HG02943 (cell line): ENCODE results near the gene METTL5.
"Not testable (repeated sequence)": the region's sequence is repeated elsewhere in the genome, so short reads cannot be mapped to it uniquely, and the experiment has no call there.

ENCODE experiments used
- ATAC-seq: cut with Tn5 transposase; IDR thresholded peaks from one replicate; pipeline ENCODE4 v1.9.1; 2021; ENCODE audit warnings: mild to moderate bottlenecking, low read depth, moderate library complexity; ENCODE audit not compliant: unreplicated experiment

Gene METTL5

GRCh38 chr2:169838743-169839489 lies 14.2 kb upstream of the METTL5 start:
- ATAC-seq, result no peak

- no peak for ATAC-seq
These were observed 9.7 kb upstream of the METTL5 start for GRCh38 chr2:169834401-169834800.

GRCh38 chr2:169828141-169828811 lies 3.6 kb upstream of the METTL5 start:
- ATAC-seq, result no peak

- ATAC-seq, result peak; percentile 74
These were observed 2.8 kb upstream of the METTL5 start, which contains the start of gene UBR3 for GRCh38 chr2:169827272-169828140. UBR3 (plus strand) TSS chr2:169827454; CDS start chr2:169827508, 54 bp downstream.

- ATAC-seq, result no peak
These were observed 721 bp downstream of the METTL5 start for GRCh38 chr2:169823996-169824372.

- ATAC-seq, result no peak
These were observed 1.8 kb downstream of the METTL5 start for GRCh38 chr2:169822785-169823392.

- no peak for ATAC-seq
These were observed 2.7 kb downstream of the METTL5 start for GRCh38 chr2:169822036-169822435.

- ATAC-seq, result not testable (repeated sequence)
These were observed 4.6 kb downstream of the METTL5 start for GRCh38 chr2:169820101-169820500.

GRCh38 chr2:169819106-169819505 lies 5.6 kb downstream of the METTL5 start:
- no peak for ATAC-seq

- ATAC-seq, result no peak
These were observed 6.5 kb downstream of the METTL5 start for GRCh38 chr2:169818241-169818640.

GRCh38 chr2:169817369-169817768 lies 7.3 kb downstream of the METTL5 start:
- not testable (repeated sequence) for ATAC-seq

- not testable (repeated sequence) for ATAC-seq
These were observed 7.7 kb downstream of the METTL5 start for GRCh38 chr2:169816961-169817360.

GRCh38 chr2:169815849-169816248 lies 8.9 kb downstream of the METTL5 start:
- ATAC-seq, result no peak

- no peak for ATAC-seq
These were observed 16.5 kb downstream of the METTL5 start for GRCh38 chr2:169808221-169808620.

- ATAC-seq, result no peak
These were observed 18.1 kb downstream of the METTL5 start for GRCh38 chr2:169806586-169806985.

GRCh38 chr2:169803480-169803879 lies 21.2 kb downstream of the METTL5 start:
- ATAC-seq, result no peak

GRCh38 chr2:169798718-169799592 lies 25.8 kb downstream of the METTL5 start, which contains the start of gene SSB:
SSB (plus strand) TSS chr2:169798871; CDS start chr2:169800961, 2,090 bp downstream.
- ATAC-seq, result peak; percentile 96

GRCh38 chr2:169798397-169798717 lies 26.3 kb downstream of the METTL5 start:
- ATAC-seq, result no peak

- ATAC-seq, result no peak
These were observed 27.1 kb downstream of the METTL5 start for GRCh38 chr2:169797601-169798000.

GRCh38 chr2:169796441-169796840 lies 28.3 kb downstream of the METTL5 start:
- no peak for ATAC-seq
